Measurements from ENCODE around the gene RFPL3. TPM values are rescaled to one million over a fixed set of nuclear protein-coding genes. Genes with fewer than 3 reads are reported as not detected.

The RFPL3 gene
- total and polyA plus RNA-seq, 10 of the 15 experiments (the other 5 are each of a cell fraction or from before 2014, with no cell fraction given), result not detected

DNA sequence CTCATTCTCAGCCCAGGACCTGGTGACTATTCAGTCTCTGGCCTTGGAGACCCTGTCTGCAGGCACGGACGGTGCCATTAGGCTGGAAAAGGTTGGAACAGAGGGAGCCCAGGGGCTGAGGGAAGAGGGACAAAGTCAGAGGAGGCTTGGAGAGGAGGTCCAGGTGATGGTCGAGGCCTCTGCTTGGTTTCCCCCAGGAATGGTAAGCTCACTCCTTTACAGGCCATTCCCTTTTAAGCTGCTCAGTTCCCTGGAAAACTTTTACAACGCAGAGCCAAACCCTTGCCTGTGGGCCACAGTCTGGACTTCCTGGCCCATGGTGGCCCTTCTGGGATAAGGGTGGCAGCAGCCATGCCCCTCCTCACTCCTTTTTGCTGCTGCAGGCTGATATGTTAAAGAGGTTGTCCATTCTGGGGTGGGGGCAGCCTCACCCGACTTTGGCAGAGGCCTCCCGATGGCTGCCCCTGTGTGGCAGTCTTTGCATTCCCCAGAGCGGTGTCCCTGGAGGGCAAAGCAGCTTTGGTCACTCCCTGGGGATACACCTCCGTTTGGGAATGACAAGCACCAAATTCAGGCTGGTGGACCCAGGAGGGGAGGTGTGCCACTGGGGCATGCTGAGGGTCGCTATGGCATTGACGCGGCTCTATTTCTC is 34.0 kb upstream of the RFPL3 start:
- H3K4me3 ChIP-seq, result no peak overlapping the region
- ChIA-PET SMC1A (ENCODE audit: uncharacterized antibody, unreplicated experiment) (no interaction called here), CTCF (no interaction called here), POLR2A (no interaction called here), RAD21 (ENCODE audit: unreplicated experiment) (no interaction called here)
- TF ChIP-seq SRF (IDR thresholded peaks at IDR 0.05; ENCODE audit: low read depth in 2 of 2, low read length in 2 of 2) (no peak), TCF7 (IDR thresholded peaks at IDR 0.05; ENCODE audit: borderline replicate concordance) (no peak), ZZZ3 (IDR thresholded peaks at IDR 0.05; ENCODE audit: control insufficient read depth, insufficient read length, low read depth) (no peak), MTA3 (IDR thresholded peaks at IDR 0.05; ENCODE audit: borderline replicate concordance, low read length) (no peak), RCOR1 (conservative IDR thresholded peaks at IDR 0.05; ENCODE audit: low read depth, low read length) (no peak), TCF12 (IDR thresholded peaks at IDR 0.05; ENCODE audit: low read depth, low read length) (no peak), RBBP5 (conservative IDR thresholded peaks at IDR 0.05) (no peak), CBFB (IDR thresholded peaks at IDR 0.05; ENCODE audit: low read depth) (no peak), SMARCA5 (IDR thresholded peaks at IDR 0.05) (no peak)
- TF ChIP-seq, protein P1, sequence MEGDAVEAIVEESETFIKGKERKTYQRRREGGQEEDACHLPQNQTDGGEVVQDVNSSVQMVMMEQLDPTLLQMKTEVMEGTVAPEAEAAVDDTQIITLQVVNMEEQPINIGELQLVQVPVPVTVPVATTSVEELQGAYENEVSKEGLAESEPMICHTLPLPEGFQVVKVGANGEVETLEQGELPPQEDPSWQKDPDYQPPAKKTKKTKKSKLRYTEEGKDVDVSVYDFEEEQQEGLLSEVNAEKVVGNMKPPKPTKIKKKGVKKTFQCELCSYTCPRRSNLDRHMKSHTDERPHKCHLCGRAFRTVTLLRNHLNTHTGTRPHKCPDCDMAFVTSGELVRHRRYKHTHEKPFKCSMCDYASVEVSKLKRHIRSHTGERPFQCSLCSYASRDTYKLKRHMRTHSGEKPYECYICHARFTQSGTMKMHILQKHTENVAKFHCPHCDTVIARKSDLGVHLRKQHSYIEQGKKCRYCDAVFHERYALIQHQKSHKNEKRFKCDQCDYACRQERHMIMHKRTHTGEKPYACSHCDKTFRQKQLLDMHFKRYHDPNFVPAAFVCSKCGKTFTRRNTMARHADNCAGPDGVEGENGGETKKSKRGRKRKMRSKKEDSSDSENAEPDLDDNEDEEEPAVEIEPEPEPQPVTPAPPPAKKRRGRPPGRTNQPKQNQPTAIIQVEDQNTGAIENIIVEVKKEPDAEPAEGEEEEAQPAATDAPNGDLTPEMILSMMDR (IDR thresholded peaks at IDR 0.05 in 2 of 3, conservative IDR thresholded peaks at IDR 0.05 in 1 of 3; ENCODE audit: control insufficient read depth in 2 of 3, extremely low read depth in 1 of 3, insufficient read depth in 1 of 3, low read depth in 3 of 3, low read length in 3 of 3), result no peak
- H3K4me1 ChIP-seq (ENCODE audit: control insufficient read depth, insufficient read depth, low read length), result no peaks in the 10 kb centered on the region
- no peak overlapping the region for H2AFZ ChIP-seq (ENCODE audit: control insufficient read depth, low read depth, low read length)
- no peak overlapping the region for H3K27ac ChIP-seq (ENCODE audit: control insufficient read depth, insufficient read depth)
- no peaks in the 10 kb centered on the region for H4K20me1 ChIP-seq (ENCODE audit: control insufficient read depth, insufficient read depth)
- no peak for ATAC-seq
- 36% methylated on average over 11 of the region's 11 CpGs for WGBS (ENCODE audit: insufficient coverage, insufficient replicate concordance, low lambda C conversion rate, missing lambda C conversion rate)
- H3K36me3 ChIP-seq (ENCODE audit: control insufficient read depth in 2 of 2, insufficient read depth in 2 of 2, low read length in 1 of 2), result no peaks in the 10 kb centered on the region
- in situ Hi-C loops (cut with MboI), result no loop called here
- H3K4me2 ChIP-seq (ENCODE audit: control insufficient read depth, insufficient read depth), result no peak overlapping the region
- no peak for FAIRE-seq
- DNase-seq (ENCODE audit: low read depth, low spot score), result no peak
- H3K9me3 ChIP-seq (replicated peaks; ENCODE audit: control insufficient read depth, insufficient read depth, low read length), result no peaks in the 10 kb centered on the region
- no TSS peak for BruUV-seq (replicated peaks)
- intact Hi-C loops (cut with micrococcal nuclease; ENCODE audit: unreplicated experiment), result no loop called here
- no peaks in the 10 kb centered on the region for H3K79me2 ChIP-seq (ENCODE audit: control insufficient read depth, insufficient read depth, low read length)
- no peaks in the 10 kb centered on the region; a peak in 1 of 4 replicates for H3K27me3 ChIP-seq (replicated peaks in 1 of 2; ENCODE audit: control insufficient read depth in 2 of 2, insufficient read depth in 2 of 2, low read length in 1 of 2)
- no peak overlapping the region for H3K9ac ChIP-seq (ENCODE audit: control insufficient read depth, insufficient read depth, low read length)

Measured in GM12878 (cell line).